Measurements from ENCODE around the gene SLCO2B1. TPM values are rescaled to one million over a fixed set of nuclear protein-coding genes. Genes with fewer than 3 reads are reported as not detected.

Gene SLCO2B1
- total RNA-seq, 1 experiment from 2014 or later = 1.0 TPM

- no peak overlapping the region for H3K4me3 ChIP-seq (ENCODE audit: low read depth, low read length, poor library complexity, severe bottlenecking)
- no peak for TF ChIP-seq EZH2 (IDR thresholded peaks at IDR 0.05; ENCODE audit: borderline replicate concordance, low read depth, low read length, poor library complexity, severe bottlenecking)
- TF ChIP-seq CTCF (conservative IDR thresholded peaks at IDR 0.05; ENCODE audit: low read depth, low read length) = no peak; the same call in 1 of the 2 replicates
- CTCF ChIA-PET = interaction anchor here (0.6 to 2.2 kb wide), 21 partner anchors 9 to 656 kb away, joined by 3 to 65 read pairs (median 4); partner anchors contain the start of genes NEU3 and TPBGL
Observed at GRCh38 chr11:75248924-75249256, 98.0 kb downstream of the SLCO2B1 start.

GRCh38 chr11:75249704-75250103 lies 98.8 kb downstream of the SLCO2B1 start:
- TF ChIP-seq EZH2 (IDR thresholded peaks at IDR 0.05; ENCODE audit: borderline replicate concordance, low read depth, low read length, poor library complexity, severe bottlenecking) (no peak), CTCF (conservative IDR thresholded peaks at IDR 0.05; ENCODE audit: low read depth, low read length) (no peak)
- ChIA-PET POLR2A (ENCODE audit: low non-redundant PET) (no interaction called here), CTCF (interaction anchor here (0.6 to 1.2 kb wide), 3 partner anchors 109 to 406 kb away, joined by 3 to 4 read pairs (median 3); no protein-coding TSS in a partner anchor)
- Histone ChIP-seq H3K9me3 (ENCODE audit: low read depth, low read length, poor library complexity, severe bottlenecking) (peaks cover 11% of the 10 kb centered on the region), H3K27me3 (replicated peaks; ENCODE audit: insufficient read depth, low read depth, low read length, poor library complexity) (peaks cover 9% of the 10 kb centered on the region), H3K27ac (ENCODE audit: low read depth, low read length, poor library complexity, severe bottlenecking) (no peak overlapping the region), H3K4me3 (ENCODE audit: low read depth, low read length, poor library complexity, severe bottlenecking) (no peak overlapping the region), H3K36me3 (ENCODE audit: insufficient read depth, low read length, poor library complexity, severe bottlenecking) (no peaks in the 10 kb centered on the region), H3K4me1 (ENCODE audit: insufficient read depth, low read length, poor library complexity, severe bottlenecking) (no peaks in the 10 kb centered on the region)
- intact Hi-C loops (cut with micrococcal nuclease; ENCODE audit: unreplicated experiment) = no loop called here
- BruUV-seq (replicated peaks) = no TSS peak
- no peak for DNase-seq (ENCODE audit: low spot score)

More at GRCh38 chr11:75248924-75249256, 98.0 kb downstream of the SLCO2B1 start:
- no peak for DNase-seq (ENCODE audit: low spot score)
- Histone ChIP-seq H3K27ac (ENCODE audit: low read depth, low read length, poor library complexity, severe bottlenecking) (no peak overlapping the region), H3K4me1 (ENCODE audit: insufficient read depth, low read length, poor library complexity, severe bottlenecking) (no peaks in the 10 kb centered on the region), H3K27me3 (replicated peaks; ENCODE audit: insufficient read depth, low read depth, low read length, poor library complexity) (peaks cover 17% of the 10 kb centered on the region), H3K9me3 (ENCODE audit: low read depth, low read length, poor library complexity, severe bottlenecking) (peaks cover 11% of the 10 kb centered on the region), H3K36me3 (ENCODE audit: insufficient read depth, low read length, poor library complexity, severe bottlenecking) (no peaks in the 10 kb centered on the region)
- no TSS peak for BruUV-seq (replicated peaks)
- POLR2A ChIA-PET (ENCODE audit: low non-redundant PET) = interaction anchor here (0.6 kb wide), 1 partner anchor 15 kb away, joined by 3 read pairs; no protein-coding TSS in a partner anchor
- intact Hi-C loops (cut with micrococcal nuclease; ENCODE audit: unreplicated experiment) = loop anchor here (1.0 kb wide), 3 partner anchors 106 to 320 kb away; no protein-coding TSS in a partner anchor

- H3K36me3 ChIP-seq (ENCODE audit: insufficient read depth, low read length, poor library complexity, severe bottlenecking) = no peaks in the 10 kb centered on the region
- peaks cover 11% of the 10 kb centered on the region for H3K9me3 ChIP-seq (ENCODE audit: low read depth, low read length, poor library complexity, severe bottlenecking)
- H3K27ac ChIP-seq (ENCODE audit: low read depth, low read length, poor library complexity, severe bottlenecking) = no peak overlapping the region
- no peak for DNase-seq (ENCODE audit: low spot score)
- no peaks in the 10 kb centered on the region for H3K4me1 ChIP-seq (ENCODE audit: insufficient read depth, low read length, poor library complexity, severe bottlenecking)
- BruUV-seq (replicated peaks) = no TSS peak
- intact Hi-C loops (cut with micrococcal nuclease; ENCODE audit: unreplicated experiment) = no loop called here
- H3K27me3 ChIP-seq (replicated peaks; ENCODE audit: insufficient read depth, low read depth, low read length, poor library complexity) = peaks cover 6% of the 10 kb centered on the region
- CTCF ChIA-PET = no interaction called here
- POLR2A ChIA-PET (ENCODE audit: low non-redundant PET) = no interaction called here
- no peak for TF ChIP-seq EZH2 (IDR thresholded peaks at IDR 0.05; ENCODE audit: borderline replicate concordance, low read depth, low read length, poor library complexity, severe bottlenecking)
- TF ChIP-seq CTCF (conservative IDR thresholded peaks at IDR 0.05; ENCODE audit: low read depth, low read length) = no peak
- no peak overlapping the region for H3K4me3 ChIP-seq (ENCODE audit: low read depth, low read length, poor library complexity, severe bottlenecking)
Observed at GRCh38 chr11:75254326-75254725, 103.4 kb downstream of the SLCO2B1 start.

Other genes starting within 250 kb of the SLCO2B1 start
- gene XRRA1, start 202.0 kb upstream of the SLCO2B1 start, total RNA-seq (2021) = 7.3 and 10.0 TPM in 2 replicates
- gene SPCS2, start 201.8 kb upstream of the SLCO2B1 start, total RNA-seq (2021) = 207 and 241 TPM in 2 replicates
- gene NEU3, start 162.2 kb upstream of the SLCO2B1 start, total RNA-seq (2021) = 11.5 and 13.3 TPM in 2 replicates
- not detected in 2 replicates for gene OR2AT4, start 54.2 kb upstream of the SLCO2B1 start, total RNA-seq (2021)
- 0.24 and 0.41 TPM in 2 replicates for gene TPBGL, start 89.7 kb downstream of the SLCO2B1 start, total RNA-seq (2021)
- 37.8 and 62.0 TPM in 2 replicates for gene ARRB1, start 200.6 kb downstream of the SLCO2B1 start, total RNA-seq (2021)
- 2,875 and 2,961 TPM in 2 replicates for gene RPS3, start 248.4 kb downstream of the SLCO2B1 start, total RNA-seq (2021)

All from A673 (cell line).